BLaER1 treated with 17β-estradiol and CSF1 and Interleukin-3, amounts not matched to agents 10 nM and 100 nM (cell line): ENCODE results near the gene USP13.

Experiments used
- H3K27ac ChIP-seq, 11 experiments: shearing (Covaris generic); formaldehyde crosslinking; 2 replicates each; pipeline ENCODE4 v1.8.1; 2022
- H3K27me3 ChIP-seq, 11 experiments: shearing (Covaris generic); formaldehyde crosslinking; 2 replicates each; pipeline ENCODE4 v1.8.1; 2022
- H3K36me3 ChIP-seq, 11 experiments: shearing (Covaris generic); formaldehyde crosslinking; 2 replicates each; pipeline ENCODE4 v1.8.1; 2022
- H3K4me1 ChIP-seq, 10 experiments: shearing (Covaris generic); formaldehyde crosslinking; 2 replicates each; pipeline ENCODE4 v1.8.1; 2022
- H3K4me2 ChIP-seq, 11 experiments: shearing (Covaris generic); formaldehyde crosslinking; 2 replicates each; pipeline ENCODE4 v1.8.1; 2022
- H3K4me3 ChIP-seq, 10 experiments: shearing (Covaris generic); formaldehyde crosslinking; 2 replicates each; pipeline ENCODE4 v1.8.1; 2022
- H3K9ac ChIP-seq, 11 experiments: shearing (Covaris generic); formaldehyde crosslinking; 2 replicates each; pipeline ENCODE4 v1.8.1; 2022
- H3K9me3 ChIP-seq, 11 experiments: shearing (Covaris generic); formaldehyde crosslinking; replicated peaks in 1 of 11; 2 replicates each; pipeline ENCODE4 v1.8.1; 2022
- H4K20me1 ChIP-seq, 11 experiments: shearing (Covaris generic); formaldehyde crosslinking; 2 replicates each; pipeline ENCODE4 v1.8.1; 2022
- Cebpa-rat ChIP-seq, 11 experiments: shearing (Covaris generic); IDR thresholded peaks; 2 replicates each; pipeline ENCODE4 v1.8.1; 2022

USP13 gene

GRCh38 chr3:179791793-179792192 lies 139.0 kb downstream of the USP13 start:
- H3K9me3 ChIP-seq: no peaks in the 10 kb centered on the region
- H3K4me3 ChIP-seq: no peak overlapping the region
- no peaks in the 10 kb centered on the region for H3K4me1 ChIP-seq
- no peak overlapping the region for H3K4me2 ChIP-seq
- no peak overlapping the region for H3K9ac ChIP-seq
- no peaks in the 10 kb centered on the region for H3K27me3 ChIP-seq
- no peaks in the 10 kb centered on the region for H4K20me1 ChIP-seq
- H3K27ac ChIP-seq: no peak overlapping the region
- no peak for TF ChIP-seq Cebpa-rat (IDR thresholded peaks at IDR 0.05)
- peaks cover 0 to 29% (median 23%) of the 10 kb centered on the region in 11 experiments; a peak in 19 of 22 replicates for H3K36me3 ChIP-seq

- H3K4me3 ChIP-seq: no peak overlapping the region
- no peak overlapping the region for H3K27ac ChIP-seq
- no peaks in the 10 kb centered on the region for H3K27me3 ChIP-seq
- no peak overlapping the region for H3K9ac ChIP-seq
- no peaks in the 10 kb centered on the region for H4K20me1 ChIP-seq
- no peaks in the 10 kb centered on the region for H3K4me1 ChIP-seq
- peaks cover 0 to 6% (median 5%) of the 10 kb centered on the region in 11 experiments; a peak in 11 of 22 replicates for H3K36me3 ChIP-seq
- H3K9me3 ChIP-seq: no peaks in the 10 kb centered on the region
- TF ChIP-seq Cebpa-rat (IDR thresholded peaks at IDR 0.05): no peak
- H3K4me2 ChIP-seq: no peak overlapping the region
Measured at GRCh38 chr3:179794355-179794754, 141.5 kb downstream of the USP13 start.

GRCh38 chr3:179796421-179796820 lies 143.6 kb downstream of the USP13 start:
- TF ChIP-seq Cebpa-rat (IDR thresholded peaks at IDR 0.05): no peak
- H3K4me3 ChIP-seq: no peak overlapping the region
- no peak overlapping the region for H3K9ac ChIP-seq
- no peak overlapping the region for H3K4me2 ChIP-seq
- H3K27me3 ChIP-seq: no peaks in the 10 kb centered on the region
- no peak overlapping the region for H3K27ac ChIP-seq
- H4K20me1 ChIP-seq: no peaks in the 10 kb centered on the region
- no peaks in the 10 kb centered on the region for H3K36me3 ChIP-seq
- peaks cover 0 to 13% (median 0%) of the 10 kb centered on the region in 10 experiments; a peak in 5 of 20 replicates for H3K4me1 ChIP-seq
- no peaks in the 10 kb centered on the region for H3K9me3 ChIP-seq

GRCh38 chr3:179797192-179797591 lies 144.4 kb downstream of the USP13 start:
- no peak for TF ChIP-seq Cebpa-rat (IDR thresholded peaks at IDR 0.05)
- H4K20me1 ChIP-seq: no peaks in the 10 kb centered on the region
- no peak overlapping the region for H3K4me3 ChIP-seq
- no peak overlapping the region for H3K27ac ChIP-seq
- no peaks in the 10 kb centered on the region for H3K9me3 ChIP-seq
- no peaks in the 10 kb centered on the region for H3K27me3 ChIP-seq
- H3K9ac ChIP-seq: no peak overlapping the region
- H3K36me3 ChIP-seq: no peaks in the 10 kb centered on the region
- peaks cover 0 to 21% (median 0%) of the 10 kb centered on the region in 10 experiments; a peak in 5 of 20 replicates for H3K4me1 ChIP-seq
- H3K4me2 ChIP-seq: no peak overlapping the region

- H3K36me3 ChIP-seq: no peaks in the 10 kb centered on the region
- no peak overlapping the region for H3K4me3 ChIP-seq
- TF ChIP-seq Cebpa-rat (IDR thresholded peaks at IDR 0.05): peak in 3 of 11 experiments; percentile 23 to 41 (median 30); a peak in 1 of 22 replicates
- H3K27ac ChIP-seq: peak overlapping the region in 1 of 11 experiments; percentile 42; a peak in 1 of 22 replicates
- peak overlapping the region in 2 of 11 experiments; percentile 15 to 42; a peak in 3 of 22 replicates for H3K4me2 ChIP-seq
- no peaks in the 10 kb centered on the region for H4K20me1 ChIP-seq
- H3K4me1 ChIP-seq: peaks cover 0 to 25% (median 0%) of the 10 kb centered on the region in 10 experiments; a peak in 5 of 20 replicates
- no peak overlapping the region for H3K9ac ChIP-seq
- H3K27me3 ChIP-seq: no peaks in the 10 kb centered on the region
- H3K9me3 ChIP-seq: no peaks in the 10 kb centered on the region
Measured at GRCh38 chr3:179801263-179801662, 148.4 kb downstream of the USP13 start.

- H3K9ac ChIP-seq: no peak overlapping the region
- no peaks in the 10 kb centered on the region for H3K27me3 ChIP-seq
- H3K27ac ChIP-seq: peak overlapping the region in 1 of 11 experiments; percentile 42; a peak in 2 of 22 replicates
- H3K4me1 ChIP-seq: peaks cover 0 to 25% (median 0%) of the 10 kb centered on the region in 10 experiments; a peak in 5 of 20 replicates
- H4K20me1 ChIP-seq: no peaks in the 10 kb centered on the region
- H3K9me3 ChIP-seq: no peaks in the 10 kb centered on the region
- no peak overlapping the region for H3K4me3 ChIP-seq
- peak overlapping the region in 1 of 11 experiments; percentile 42; a peak in 2 of 22 replicates for H3K4me2 ChIP-seq
- TF ChIP-seq Cebpa-rat (IDR thresholded peaks at IDR 0.05): no peak
- no peaks in the 10 kb centered on the region for H3K36me3 ChIP-seq
Measured at GRCh38 chr3:179801856-179802255, 149.0 kb downstream of the USP13 start.

- Histone ChIP-seq H3K4me1 (peaks cover 0 to 14% (median 0%) of the 10 kb centered on the region in 10 experiments; a peak in 6 of 20 replicates), H3K36me3 (no peaks in the 10 kb centered on the region), H3K4me3 (no peak overlapping the region), H3K9me3 (peaks cover 0 to 8% (median 5%) of the 10 kb centered on the region in 11 experiments; a peak in 6 of 22 replicates), H3K4me2 (no peak overlapping the region), H3K27ac (no peak overlapping the region), H3K9ac (no peak overlapping the region), H3K27me3 (no peaks in the 10 kb centered on the region), H4K20me1 (no peaks in the 10 kb centered on the region)
- TF ChIP-seq Cebpa-rat (IDR thresholded peaks at IDR 0.05): no peak
Measured at GRCh38 chr3:179806177-179806576, 153.3 kb downstream of the USP13 start.

- Histone ChIP-seq H3K27me3 (no peaks in the 10 kb centered on the region), H4K20me1 (no peaks in the 10 kb centered on the region), H3K4me3 (no peak overlapping the region), H3K4me1 (peaks cover 0 to 7% (median 0%) of the 10 kb centered on the region in 10 experiments; a peak in 3 of 20 replicates), H3K27ac (no peak overlapping the region), H3K9ac (no peak overlapping the region), H3K9me3 (peaks cover 0 to 8% (median 5%) of the 10 kb centered on the region in 11 experiments; a peak in 6 of 22 replicates), H3K36me3 (no peaks in the 10 kb centered on the region), H3K4me2 (no peak overlapping the region)
- no peak for TF ChIP-seq Cebpa-rat (IDR thresholded peaks at IDR 0.05)
Measured at GRCh38 chr3:179807588-179807987, 154.7 kb downstream of the USP13 start.

GRCh38 chr3:179809639-179810038 lies 156.8 kb downstream of the USP13 start:
- no peaks in the 10 kb centered on the region for H3K27me3 ChIP-seq
- TF ChIP-seq Cebpa-rat (IDR thresholded peaks at IDR 0.05): no peak
- H3K4me2 ChIP-seq: no peak overlapping the region
- no peak overlapping the region for H3K4me3 ChIP-seq
- H3K4me1 ChIP-seq: peaks cover 0 to 7% (median 0%) of the 10 kb centered on the region in 10 experiments; a peak in 3 of 20 replicates
- no peaks in the 10 kb centered on the region for H3K36me3 ChIP-seq
- H3K9ac ChIP-seq: no peak overlapping the region
- H3K9me3 ChIP-seq: peaks cover 0 to 8% (median 5%) of the 10 kb centered on the region in 11 experiments; a peak in 6 of 22 replicates
- H4K20me1 ChIP-seq: no peaks in the 10 kb centered on the region
- H3K27ac ChIP-seq: no peak overlapping the region
